NCI-H510A treated with DMSO at 0.1 percent for 48 hours (cell line): Measurements from ENCODE around the gene PLEKHN1.

Source experiments
- DNase-seq: peaks from one replicate; lab custom pipeline; 2025; lab: John Stamatoyannopoulos, UW

The PLEKHN1 gene

GRCh38 chr1:966135-966703 lies at the start of gene PLEKHN1:
PLEKHN1 (plus strand) TSS chr1:966482; CDS start chr1:966532, 50 bp downstream.
- DNase-seq = no peak

- no peak for DNase-seq
Observed at GRCh38 chr1:917076-917459, 49.2 kb upstream of the PLEKHN1 start.

- no peak for DNase-seq
Observed at GRCh38 chr1:917466-918091, 48.7 kb upstream of the PLEKHN1 start.

- no peak for DNase-seq
Observed at GRCh38 chr1:918353-918752, 47.9 kb upstream of the PLEKHN1 start.

- no peak for DNase-seq
Observed at GRCh38 chr1:918843-919242, 47.4 kb upstream of the PLEKHN1 start.

- no peak for DNase-seq
Observed at GRCh38 chr1:919271-919872, 46.9 kb upstream of the PLEKHN1 start.

GRCh38 chr1:920010-920409 lies 46.3 kb upstream of the PLEKHN1 start:
- peak; percentile 63 for DNase-seq

GRCh38 chr1:920521-920920 lies 45.8 kb upstream of the PLEKHN1 start:
- DNase-seq = no peak

GRCh38 chr1:921011-921837 lies 45.1 kb upstream of the PLEKHN1 start:
- no peak for DNase-seq

- DNase-seq = peak; percentile 66
Observed at GRCh38 chr1:923131-923990, 42.9 kb upstream of the PLEKHN1 start, which contains the start of gene SAMD11. SAMD11 (plus strand) TSS chr1:923923; CDS start chr1:924432, 509 bp downstream.

- no peak for DNase-seq
Observed at GRCh38 chr1:923991-924655, 42.2 kb upstream of the PLEKHN1 start.

GRCh38 chr1:924656-925560 lies 41.4 kb upstream of the PLEKHN1 start:
- DNase-seq = no peak

- no peak for DNase-seq
Observed at GRCh38 chr1:925561-926421, 40.5 kb upstream of the PLEKHN1 start.

GRCh38 chr1:927234-927633 lies 39.0 kb upstream of the PLEKHN1 start:
- no peak for DNase-seq

- DNase-seq = no peak
Observed at GRCh38 chr1:927748-928147, 38.5 kb upstream of the PLEKHN1 start.

GRCh38 chr1:928825-929661 lies 37.2 kb upstream of the PLEKHN1 start:
- DNase-seq = no peak

GRCh38 chr1:929712-930632 lies 36.3 kb upstream of the PLEKHN1 start:
- no peak for DNase-seq
